ENCODE results near the gene TM9SF1. TPM values are rescaled to one million over a fixed set of nuclear protein-coding genes. Genes with fewer than 3 reads are reported as not detected.
A peak's percentile ranks its signal among the peaks of the same experiment; 100 is the strongest.

The TM9SF1 gene
- total and polyA plus RNA-seq, 2 of the 13 experiments (the other 11 are each of a cell fraction or from before 2014, with no cell fraction given) = 83.2 to 110 TPM

DNA sequence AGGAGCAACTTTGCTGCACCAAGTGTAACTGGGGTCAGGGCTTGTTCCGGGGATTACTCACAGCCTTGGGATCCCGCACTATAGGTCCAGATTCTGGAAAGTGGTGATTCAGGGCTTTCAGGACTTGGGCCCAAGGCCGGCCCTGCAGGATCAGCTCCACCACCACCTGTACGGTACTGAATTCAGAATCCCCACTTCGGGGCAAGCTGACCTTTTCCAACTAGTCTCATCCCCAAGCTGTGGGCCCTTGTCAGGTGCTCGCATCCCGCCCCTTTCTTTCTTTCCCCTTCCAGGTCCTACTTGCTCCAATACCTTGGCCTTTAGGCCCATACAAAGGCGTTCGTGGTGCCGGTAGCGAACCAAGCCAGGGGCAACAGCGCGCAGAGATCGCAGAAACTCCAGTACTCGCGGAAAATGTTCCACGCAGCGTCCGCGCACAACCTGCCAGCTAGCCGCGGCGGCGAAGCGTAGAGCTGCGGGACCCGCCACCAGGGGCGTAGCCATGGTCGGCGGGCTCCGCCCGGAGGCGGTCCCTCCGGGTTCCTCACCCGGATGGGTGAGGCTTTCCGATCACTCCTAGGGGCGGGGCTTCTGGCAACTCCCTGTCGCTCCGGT lies 46.7 kb upstream of the TM9SF1 start (continued):
- peak; percentile 41; the same call in 1 of the 2 replicates for TF ChIP-seq ZNF318 (CRISPR knock-in tag; IDR thresholded peaks at IDR 0.05)
- TF ChIP-seq NR2F2 (IDR thresholded peaks at IDR 0.05; ENCODE audit: borderline replicate concordance, low read depth) = no peak
- no peak for TF ChIP-seq ZNF407 (CRISPR knock-in tag; IDR thresholded peaks at IDR 0.05; ENCODE audit: not compliant biosample characterization)
- TF ChIP-seq KLF16 (CRISPR knock-in tag; IDR thresholded peaks at IDR 0.05) = peak in 1 of 2 experiments; percentile 56; a peak in 2 of 4 replicates
- TF ChIP-seq NR2F1 (CRISPR knock-in tag; IDR thresholded peaks at IDR 0.05) = no peak
- TF ChIP-seq, protein P1, sequence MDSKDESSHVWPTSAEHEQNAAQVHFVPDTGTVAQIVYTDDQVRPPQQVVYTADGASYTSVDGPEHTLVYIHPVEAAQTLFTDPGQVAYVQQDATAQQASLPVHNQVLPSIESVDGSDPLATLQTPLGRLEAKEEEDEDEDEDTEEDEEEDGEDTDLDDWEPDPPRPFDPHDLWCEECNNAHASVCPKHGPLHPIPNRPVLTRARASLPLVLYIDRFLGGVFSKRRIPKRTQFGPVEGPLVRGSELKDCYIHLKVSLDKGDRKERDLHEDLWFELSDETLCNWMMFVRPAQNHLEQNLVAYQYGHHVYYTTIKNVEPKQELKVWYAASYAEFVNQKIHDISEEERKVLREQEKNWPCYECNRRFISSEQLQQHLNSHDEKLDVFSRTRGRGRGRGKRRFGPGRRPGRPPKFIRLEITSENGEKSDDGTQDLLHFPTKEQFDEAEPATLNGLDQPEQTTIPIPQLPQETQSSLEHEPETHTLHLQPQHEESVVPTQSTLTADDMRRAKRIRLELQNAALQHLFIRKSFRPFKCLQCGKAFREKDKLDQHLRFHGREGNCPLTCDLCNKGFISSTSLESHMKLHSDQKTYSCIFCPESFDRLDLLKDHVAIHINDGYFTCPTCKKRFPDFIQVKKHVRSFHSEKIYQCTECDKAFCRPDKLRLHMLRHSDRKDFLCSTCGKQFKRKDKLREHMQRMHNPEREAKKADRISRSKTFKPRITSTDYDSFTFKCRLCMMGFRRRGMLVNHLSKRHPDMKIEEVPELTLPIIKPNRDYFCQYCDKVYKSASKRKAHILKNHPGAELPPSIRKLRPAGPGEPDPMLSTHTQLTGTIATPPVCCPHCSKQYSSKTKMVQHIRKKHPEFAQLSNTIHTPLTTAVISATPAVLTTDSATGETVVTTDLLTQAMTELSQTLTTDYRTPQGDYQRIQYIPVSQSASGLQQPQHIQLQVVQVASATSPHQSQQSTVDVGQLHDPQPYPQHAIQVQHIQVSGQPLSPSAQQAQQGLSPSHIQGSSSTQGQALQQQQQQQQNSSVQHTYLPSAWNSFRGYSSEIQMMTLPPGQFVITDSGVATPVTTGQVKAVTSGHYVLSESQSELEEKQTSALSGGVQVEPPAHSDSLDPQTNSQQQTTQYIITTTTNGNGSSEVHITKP (CRISPR knock-in tag; IDR thresholded peaks at IDR 0.05; ENCODE audit: low read depth) = no peak
- no peak; the same call in 1 of the 2 replicates for TF ChIP-seq ZNF788 (CRISPR knock-in tag; IDR thresholded peaks at IDR 0.05; ENCODE audit: borderline replicate concordance)
